NCI-H1105 treated with DMSO at 0.1 percent for 48 hours (cell line): ENCODE data around the gene MEIKIN.

Experiments used
- DNase-seq: peaks from one replicate; lab custom pipeline; 2025; lab: John Stamatoyannopoulos, UW

MEIKIN gene

DNA sequence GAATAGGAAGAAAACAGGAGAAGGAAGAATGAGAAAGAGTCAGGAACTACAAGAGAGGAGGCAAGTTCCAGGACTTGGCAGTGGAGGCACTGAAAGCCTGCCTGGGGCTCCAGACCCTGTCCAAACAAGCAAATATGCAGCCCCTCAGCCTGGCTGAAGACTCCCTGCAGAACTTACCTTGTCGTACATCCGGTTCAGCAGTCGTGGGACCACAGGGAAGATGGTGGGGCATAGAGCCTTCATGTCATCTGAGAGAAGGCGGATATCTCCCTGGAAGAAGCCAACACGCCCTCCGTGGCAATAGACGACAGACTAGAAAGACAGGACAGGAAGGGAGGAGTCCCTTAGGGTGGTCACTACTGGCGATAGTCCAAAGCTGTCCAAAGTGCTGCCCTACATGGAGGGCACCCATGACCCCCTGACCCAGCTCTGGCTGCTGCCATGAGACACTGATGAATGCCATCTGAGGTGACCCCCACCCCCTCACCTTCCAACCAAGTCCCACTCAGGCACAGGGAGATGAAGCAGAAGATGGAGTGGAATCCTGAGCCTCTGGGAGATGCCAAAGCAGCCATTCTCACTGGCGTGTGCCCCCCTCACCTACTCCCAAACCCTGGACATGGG is 27.7 kb upstream of the MEIKIN start:
- DNase-seq: no peak

DNA sequence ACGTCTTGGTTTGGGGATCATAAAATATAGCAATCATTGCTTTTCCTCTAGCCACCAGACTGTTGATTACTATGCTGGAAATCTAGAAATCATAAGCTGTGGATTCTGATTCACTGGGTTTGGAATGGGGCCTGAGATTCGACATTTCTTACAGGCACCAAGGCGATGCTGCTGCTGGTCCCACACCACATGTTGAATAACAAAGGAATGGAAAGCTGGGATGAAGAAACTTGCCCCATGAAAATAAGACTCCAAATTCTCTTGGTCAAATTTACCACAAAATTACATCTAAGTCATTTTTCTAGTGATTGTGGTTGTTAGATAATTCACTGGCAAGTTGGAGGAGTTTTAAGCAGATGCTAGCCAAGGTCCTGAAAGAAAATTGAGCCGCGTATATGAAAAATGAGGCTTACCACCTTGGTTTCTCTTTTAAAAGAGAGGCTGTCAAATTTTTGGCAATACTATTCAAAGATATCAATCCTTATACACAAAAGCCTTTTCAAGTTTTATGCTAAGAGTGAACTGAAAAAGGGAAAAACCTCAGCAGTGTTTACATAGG is 23.0 kb upstream of the MEIKIN start:
- DNase-seq: no peak

DNA sequence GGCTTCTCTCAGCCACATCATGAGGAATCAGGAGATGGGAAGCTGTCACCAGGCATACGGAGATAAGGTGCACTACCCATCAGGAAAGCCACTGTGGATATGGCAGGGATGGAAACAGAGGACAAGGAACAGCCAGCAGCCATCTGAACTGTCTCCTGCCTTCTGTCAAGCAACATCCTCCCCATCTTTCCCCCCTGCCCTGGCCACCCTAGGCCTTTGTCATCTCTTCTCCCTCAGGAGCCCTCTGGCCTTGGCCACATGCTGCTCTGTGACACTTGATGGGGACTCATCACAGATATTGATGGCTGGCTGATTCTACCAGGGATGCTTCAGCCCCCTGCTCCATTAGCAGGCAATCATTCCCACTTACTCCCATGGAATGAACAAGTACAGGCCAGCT is 21.1 kb upstream of the MEIKIN start:
- no peak for DNase-seq

DNA sequence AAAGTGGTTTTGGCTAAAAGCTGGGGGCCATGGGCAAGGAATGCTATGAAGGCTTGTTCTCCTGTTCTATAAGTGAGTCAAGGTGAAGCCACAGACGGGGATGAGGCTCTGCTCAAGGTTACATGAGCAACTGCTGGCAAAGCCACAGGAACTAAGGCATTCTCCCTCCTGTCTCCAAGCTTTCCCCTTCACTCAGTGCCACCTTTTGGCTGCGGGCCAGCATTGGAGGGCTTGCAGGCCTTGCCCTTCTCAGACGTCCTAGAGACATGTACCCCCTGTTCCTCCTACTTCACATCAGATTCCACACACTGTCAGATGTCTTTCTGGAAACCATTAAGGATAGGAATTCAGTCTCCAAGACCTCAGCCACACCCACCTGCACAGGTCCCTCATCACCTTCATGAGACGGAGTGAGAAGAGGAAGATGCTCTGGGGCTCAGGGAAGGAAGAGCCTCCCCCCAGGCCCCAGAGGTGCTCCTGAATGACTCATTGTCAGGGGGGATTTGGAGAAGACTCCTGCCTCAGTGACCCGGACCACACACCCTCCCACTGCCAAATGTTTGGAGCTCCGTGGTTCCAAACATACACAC is 20.5 kb upstream of the MEIKIN start:
- DNase-seq: no peak

DNA sequence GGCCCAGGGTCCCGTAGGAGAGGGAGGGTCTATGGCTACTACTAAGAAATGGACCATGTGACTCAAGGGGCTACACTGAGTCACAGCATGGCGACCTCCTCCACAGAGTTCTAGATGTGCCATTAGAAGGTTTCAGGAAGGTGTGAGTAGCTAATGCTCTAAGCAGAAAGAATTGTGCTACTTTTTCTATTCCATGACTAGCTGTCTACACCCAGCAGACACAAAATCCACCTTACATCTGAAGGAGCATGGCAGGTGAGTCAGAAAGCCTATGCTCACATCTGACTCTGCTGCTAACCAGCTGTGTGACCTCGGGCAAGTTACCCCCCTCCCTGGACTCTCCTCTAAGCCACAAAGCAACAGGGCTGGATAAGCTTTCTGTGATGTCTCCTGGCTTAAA is 14.4 kb upstream of the MEIKIN start:
- no peak for DNase-seq

DNA sequence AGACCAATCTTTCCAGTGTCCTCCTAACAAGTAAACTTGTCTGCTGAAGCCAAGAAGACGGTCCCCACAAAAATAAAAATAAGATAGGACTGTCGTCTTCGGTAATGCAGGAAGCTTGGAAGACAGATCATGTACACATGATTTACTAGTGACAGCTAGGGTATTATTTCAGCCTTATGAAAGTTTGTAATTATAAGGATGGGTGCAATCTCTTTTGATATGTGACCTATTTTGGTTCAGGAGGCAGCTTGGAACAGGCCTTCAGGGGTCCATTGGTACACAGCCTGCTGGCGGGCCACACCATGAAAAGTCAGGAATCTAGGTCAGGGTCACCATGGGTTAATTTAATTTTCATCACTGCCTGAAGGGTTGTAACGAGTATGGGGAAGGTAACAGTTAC is 13.7 kb upstream of the MEIKIN start:
- DNase-seq: no peak

DNA sequence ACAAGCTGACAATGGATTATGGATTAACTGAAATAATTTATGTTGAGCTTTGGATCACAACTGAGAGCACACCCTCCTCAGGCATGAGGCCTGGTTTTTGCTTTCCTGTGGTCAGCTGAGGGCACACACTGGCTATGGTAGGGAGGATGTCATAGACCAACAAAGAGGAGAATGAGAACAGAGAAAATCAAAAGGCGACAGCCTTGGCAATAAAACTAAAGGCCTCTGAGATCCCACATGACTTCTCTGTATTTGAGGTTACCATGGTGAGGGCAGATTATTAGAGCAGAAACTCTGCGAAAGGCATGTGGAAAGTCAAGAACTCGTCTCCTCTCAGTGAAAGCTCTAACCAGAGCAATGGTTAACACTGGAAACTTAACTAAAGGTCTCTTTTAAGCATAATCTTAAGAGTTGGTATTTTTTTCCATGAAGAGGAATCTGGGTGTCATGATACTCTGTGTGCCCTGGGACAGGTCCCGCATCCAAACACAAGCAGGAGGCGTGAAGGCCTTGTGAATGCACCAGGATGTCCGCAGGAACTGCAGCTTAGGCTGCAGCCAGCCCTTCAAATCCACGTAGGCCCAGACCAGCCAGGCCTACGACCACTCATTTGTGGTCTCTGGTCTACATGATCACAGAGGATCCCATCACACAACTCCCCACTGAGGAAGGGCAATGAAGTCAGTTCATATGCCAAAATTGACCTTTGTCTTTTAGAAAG is 12.4 kb upstream of the MEIKIN start:
- DNase-seq: no peak

DNA sequence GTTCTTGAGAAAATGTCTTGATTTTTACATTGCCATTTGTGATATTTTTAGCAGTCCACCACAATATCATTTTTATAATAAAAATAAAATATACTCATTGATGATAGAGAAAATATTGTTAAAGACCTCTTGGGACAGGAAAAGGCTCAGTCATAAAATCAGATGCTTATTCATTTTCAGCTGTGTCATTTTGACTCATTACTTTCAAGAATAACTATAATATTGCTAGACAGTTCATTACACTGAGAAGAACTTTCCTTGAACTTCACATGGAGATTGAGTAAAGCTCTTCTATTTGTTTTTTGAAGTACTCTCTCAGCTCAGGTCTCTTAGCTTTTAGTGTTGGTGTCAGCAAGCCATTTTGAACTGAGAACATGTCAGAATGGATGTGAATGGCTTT is 8.5 kb upstream of the MEIKIN start:
- DNase-seq: no peak

DNA sequence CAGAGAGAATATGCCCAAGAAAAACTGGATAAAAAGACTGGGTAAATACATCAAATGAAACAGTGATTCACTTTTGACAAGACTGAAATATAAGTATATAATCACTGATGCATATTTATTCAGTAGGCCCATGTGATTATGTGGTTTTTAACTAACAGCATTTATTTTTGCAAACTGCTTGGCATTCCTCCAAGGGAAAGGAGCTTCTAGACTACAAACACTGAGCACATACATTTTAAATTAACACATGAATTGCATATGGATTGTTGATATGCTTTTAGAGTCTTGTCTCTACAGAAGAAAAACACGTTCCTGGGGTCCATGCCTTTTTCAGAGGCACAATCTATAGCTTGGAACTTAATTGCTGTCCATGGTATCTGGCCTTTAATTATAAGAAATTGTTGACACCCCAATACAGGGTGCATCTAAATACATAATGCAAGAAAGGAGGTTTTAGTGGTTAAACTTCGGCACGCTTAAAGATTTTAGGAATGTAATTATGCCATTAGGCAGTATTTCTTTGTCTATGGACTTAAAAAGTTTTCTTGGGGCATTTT is 6.9 kb upstream of the MEIKIN start:
- DNase-seq: no peak

DNA sequence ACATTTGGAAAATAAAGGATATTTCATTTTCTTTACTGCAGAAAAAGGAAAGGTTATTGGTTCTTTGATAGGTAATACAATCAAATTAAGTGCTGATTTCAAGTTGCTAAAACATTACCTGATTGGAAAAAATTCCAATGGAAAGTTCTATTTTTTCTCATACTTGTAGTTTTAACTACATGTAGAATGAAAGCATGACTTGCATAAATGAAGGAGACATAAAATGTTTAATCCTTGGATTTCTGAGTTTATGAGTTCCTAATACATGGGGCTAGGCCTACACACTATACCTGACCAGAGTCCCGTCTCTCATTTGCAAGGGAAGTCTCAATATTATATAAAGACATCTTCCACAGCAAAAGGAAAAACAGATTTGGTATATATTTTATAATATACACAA is 5.2 kb upstream of the MEIKIN start:
- DNase-seq: no peak

DNA sequence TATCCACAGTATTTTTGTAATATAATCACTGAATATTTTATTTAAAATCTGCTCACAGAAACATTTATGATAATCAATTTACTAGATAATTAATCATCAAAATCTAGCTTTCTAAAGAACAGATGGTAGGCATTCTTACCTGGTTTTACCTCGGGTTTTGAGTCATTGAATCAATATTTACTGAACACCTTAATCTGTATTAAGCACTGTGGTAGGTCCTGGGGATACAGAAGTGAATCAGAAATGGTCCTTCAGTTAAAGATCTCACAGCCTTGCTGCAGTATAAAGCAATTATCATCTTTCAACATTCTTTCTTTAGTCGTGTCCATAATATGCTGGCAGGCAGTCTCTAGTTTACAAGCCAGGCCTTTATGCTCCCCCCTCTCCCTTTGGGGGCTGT is 2.0 kb upstream of the MEIKIN start:
- no peak for DNase-seq

DNA sequence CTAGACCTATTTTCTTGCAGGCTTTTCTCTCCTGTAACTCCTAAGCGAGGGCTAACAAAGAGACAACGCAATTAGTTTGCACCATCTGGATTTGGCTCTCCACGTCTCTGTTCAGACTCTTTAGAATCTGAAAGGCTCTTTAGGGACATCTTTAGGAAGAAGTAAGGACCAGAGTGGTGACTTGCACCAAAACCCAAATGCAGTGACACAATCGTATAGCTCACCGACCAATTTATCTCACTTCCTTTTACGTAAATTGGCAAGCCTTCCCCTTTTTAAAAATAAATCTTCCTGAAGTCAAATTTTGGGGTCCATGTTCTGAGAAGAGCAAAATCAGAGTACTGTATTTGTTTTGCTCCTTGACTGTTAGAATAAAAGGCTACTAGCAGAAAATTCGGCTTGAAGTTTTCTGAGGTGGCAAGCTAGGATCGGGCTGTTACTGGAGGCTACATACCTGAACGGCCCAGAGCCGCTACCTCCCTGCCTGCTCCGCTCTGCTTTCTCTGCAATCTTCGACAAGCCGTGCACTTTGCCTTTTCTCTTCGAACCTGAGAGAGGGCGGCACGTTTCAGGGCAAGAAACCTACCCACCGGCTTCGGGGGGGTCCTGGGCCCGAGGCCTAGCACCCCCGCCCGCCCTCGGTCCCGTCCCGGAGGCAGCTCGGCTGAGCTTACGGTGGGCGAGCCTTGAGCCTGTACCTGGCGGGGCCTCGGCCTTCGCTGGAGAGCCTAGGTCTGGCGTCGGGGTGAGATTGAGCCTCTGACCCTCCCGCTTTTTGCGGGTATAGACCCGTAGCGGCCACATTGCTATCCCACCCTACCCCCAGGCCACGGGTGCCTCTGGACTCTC is 537 bp downstream of the MEIKIN start:
- no peak for DNase-seq

DNA sequence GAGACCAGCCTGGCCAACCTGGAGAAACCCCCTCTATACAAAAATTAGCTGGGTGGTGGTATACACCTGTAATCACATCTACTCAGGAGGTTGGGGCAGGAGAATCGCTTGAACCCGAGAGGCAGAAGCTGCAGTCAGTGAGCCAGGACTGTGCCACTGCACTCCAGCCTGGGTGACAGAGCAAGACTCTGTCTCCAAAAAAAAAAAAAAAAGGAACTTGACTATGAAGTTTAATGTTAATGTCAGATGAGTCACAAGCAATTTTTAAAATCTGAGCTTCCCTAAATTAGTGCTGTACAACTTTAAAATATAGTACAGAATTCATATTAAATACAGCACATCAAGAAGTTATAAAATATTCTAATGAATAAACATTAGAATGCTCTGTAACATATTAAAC is 1.5 kb downstream of the MEIKIN start:
- DNase-seq: no peak

DNA sequence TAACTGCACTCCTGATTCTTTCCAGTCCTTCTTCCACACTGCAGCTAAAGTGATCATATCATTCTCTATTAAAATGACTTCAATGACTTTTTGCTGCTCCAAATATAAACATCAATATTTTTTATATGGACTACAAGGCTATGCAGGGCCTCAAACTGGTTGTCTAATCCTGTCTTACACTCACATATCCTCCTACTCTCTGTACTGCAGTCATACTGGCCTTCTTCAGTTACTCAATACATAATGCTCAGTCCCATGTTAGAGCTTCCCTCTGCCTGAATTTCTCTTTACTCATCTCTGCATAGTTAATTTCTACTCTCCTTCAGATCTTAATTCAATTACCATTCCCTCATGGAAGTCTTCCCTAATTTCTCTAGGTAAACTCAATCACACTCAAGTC is 3.4 kb downstream of the MEIKIN start:
- no peak for DNase-seq

DNA sequence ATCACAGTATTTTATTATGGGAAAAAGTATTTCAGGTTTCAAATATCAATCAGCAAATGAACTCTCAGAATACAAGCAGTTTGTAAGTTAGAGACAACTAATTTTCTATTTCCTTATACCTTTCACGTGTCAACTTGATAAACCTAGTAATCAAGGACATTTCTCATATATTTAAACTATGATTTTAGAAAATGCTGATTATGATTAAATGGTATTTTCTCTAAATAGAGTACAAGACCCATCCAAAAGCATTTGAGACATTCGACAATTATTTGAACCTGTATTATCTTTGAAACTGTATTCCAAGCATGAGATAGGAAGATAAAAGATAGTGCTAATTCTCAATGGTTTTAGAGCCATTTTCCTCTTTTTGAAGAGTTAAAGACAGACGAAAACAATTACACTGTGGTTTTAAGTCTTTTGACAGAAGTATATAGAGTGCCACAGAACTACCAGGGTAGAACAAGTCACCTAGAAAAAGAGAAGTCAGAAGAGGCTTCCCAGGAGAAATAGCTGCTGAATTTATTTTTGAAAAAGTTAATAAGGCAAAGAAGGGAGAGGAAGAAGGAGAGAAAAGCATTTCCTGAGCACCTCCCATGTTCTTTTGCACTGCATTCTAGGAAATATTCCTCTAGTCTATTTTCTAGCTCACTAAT is 5.6 kb downstream of the MEIKIN start:
- DNase-seq: no peak

DNA sequence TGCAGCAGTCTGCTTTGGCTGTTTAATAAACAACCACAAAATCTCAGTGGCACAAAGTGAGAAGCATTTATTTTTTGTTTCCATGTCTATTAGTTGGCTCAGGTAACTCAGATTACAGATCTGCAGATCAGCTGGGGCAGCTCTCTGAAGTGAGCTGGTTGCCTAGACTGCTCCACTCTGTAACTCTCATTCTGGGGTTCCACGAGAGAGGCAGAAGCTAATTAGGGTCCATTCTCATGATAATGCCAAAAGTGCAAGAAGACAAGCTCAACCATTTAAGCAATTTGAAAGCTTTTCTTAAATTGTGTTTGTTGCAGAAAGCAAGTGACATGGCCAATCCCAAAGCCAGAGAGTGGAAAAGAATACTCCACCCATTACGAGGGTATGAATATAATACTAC is 13.2 kb downstream of the MEIKIN start:
- DNase-seq: no peak

DNA sequence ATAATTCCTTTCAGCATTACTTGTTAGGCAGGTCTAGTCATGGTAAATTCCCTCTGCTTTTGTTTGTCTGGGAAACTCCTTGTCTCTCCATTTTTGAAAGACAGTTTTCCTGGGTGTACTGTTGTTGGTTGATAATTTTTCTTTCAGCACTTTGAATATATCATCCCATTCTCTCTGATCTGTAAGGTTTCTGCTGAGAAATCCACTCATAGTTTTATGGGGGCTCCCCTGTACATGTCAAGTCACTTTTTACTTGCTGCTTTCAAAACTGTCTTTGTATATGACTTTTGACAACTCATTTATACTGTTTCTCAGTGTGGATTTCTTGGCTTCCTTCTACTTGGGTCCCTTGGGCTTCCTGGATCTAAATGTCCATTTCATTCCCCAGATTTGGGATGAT is 16.5 kb downstream of the MEIKIN start:
- DNase-seq: no peak

DNA sequence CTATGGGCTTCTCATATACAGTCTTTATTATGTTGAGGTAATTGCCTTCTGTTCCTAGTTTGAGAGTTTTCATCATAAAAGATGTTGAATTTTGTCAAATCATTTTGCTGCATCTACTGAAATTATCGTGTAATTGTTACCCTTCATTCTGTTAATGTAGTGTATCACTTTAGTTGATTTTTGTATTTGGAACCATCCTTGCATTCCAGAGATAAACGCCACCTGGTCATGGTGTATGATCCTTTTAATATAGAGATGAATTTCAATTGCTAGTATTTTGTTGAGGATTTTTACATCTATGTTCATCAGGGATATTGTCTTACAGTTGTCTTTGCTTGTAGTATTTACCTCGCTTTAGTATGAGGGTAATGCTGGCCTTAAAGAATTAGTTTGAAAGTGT is 19.3 kb downstream of the MEIKIN start:
- DNase-seq: no peak

DNA sequence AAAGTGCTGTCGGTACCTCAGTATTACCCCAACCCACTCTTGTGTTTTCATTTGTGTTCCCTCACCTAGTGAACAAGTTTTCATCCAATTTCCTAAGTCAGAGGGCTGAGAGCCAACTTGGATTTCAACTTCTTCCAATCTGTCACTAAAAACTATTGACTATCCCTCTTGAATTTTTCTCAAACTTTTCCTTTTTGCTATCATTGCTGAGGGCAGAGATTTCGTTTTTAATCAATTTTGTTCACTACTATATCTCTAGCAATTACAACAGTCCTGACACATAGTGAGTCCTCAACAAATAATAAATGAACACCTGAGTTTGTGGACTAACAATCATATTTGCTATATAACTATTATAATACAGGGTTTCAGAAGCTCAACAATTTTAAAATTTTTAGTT is 29.0 kb downstream of the MEIKIN start:
- DNase-seq: no peak

DNA sequence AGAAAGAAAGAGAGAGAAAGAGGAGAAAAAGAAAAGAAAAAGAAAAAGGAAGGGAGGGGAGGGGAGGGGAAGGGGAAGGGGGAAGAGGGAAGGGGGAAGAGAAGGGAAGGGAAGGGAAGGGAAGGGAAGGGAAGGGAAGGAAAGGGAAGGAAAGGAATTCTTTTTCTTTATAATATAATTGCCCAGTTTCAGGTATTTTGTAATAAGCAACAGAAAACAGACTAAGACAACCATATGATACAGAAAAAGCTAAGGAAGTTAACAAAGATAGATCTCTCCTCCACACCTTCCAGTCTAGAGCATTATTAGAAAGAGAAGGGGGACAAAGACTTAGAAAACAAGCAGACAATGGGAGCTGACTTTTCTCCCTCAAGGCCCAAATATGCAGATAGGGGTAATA is 31.0 kb downstream of the MEIKIN start:
- no peak for DNase-seq

DNA sequence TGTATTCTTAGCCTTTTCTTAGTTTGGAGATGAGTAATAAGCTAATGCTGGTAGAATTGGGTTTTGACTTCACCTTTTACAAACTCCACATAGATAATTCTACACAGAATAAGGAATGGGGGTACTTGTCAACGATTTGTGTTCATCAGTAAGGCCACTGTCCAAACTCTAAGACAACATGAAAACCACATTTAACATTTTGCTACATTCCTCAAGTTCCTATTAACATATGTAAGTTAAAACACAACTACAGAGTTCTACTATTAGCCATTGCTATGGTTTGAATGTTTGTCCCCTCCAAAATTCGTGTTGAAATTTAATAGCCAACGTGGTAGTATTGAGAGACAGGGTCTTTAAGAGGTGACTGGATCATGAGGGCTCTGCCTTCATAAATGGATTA is 31.9 kb downstream of the MEIKIN start:
- no peak for DNase-seq

DNA sequence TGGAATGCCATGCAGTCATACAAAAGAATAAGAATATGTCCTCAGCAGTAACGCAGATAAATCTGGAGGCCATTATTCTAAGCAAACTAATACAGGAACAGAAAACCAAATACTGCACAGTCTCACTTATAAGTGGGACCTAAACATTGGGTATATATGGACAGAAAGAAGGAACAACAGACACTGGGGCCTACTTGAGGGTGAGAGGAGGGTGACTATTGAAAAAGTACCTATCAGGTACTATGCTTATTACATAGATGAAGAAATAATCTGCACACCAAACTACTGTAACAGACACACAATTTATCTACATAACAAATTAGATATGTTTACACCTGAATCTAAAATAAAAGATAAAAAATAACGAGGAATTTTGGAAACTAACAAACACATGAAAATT is 38.8 kb downstream of the MEIKIN start:
- no peak for DNase-seq
